Femur (tissue), 1 donor: ENCODE measurements around the gene TBC1D22B.
"Not testable (repeated sequence)": the region's sequence is repeated elsewhere in the genome, so short reads cannot be mapped to it uniquely, and the experiment has no call there.

ENCODE experiments used
- DNase-seq: peaks from one replicate; pipeline ENCODE4 v3.0.0-alpha.2; 2017

Gene TBC1D22B

DNA sequence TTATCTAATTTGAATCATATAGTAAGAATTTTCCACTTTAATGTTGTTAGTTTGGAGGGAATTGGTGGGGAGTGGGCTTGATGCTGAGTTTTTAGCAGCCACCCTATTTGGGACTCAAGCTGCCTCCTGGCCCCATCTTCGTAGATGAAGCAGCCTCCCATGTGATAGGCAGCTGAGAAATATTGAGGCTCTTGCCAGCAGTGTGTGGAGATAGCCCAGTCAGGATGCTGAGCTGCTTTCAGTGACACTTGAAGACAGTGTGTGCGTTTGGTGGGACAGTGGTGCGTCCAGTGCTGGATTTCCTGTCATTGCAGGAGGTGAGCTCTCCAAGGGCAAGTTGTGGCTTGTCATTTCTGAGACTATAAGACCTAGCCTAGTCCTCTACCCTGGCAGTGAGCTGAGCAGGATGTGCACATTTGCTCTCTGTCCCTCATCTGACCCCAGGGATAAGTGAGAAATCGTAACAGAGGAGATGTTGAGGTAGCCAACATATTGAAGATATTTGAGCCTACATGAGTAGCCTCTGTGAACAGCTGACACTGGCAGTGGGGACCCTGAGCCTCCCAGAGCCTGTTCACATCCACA is 48.4 kb downstream of the TBC1D22B start:
- DNase-seq = no peak

DNA sequence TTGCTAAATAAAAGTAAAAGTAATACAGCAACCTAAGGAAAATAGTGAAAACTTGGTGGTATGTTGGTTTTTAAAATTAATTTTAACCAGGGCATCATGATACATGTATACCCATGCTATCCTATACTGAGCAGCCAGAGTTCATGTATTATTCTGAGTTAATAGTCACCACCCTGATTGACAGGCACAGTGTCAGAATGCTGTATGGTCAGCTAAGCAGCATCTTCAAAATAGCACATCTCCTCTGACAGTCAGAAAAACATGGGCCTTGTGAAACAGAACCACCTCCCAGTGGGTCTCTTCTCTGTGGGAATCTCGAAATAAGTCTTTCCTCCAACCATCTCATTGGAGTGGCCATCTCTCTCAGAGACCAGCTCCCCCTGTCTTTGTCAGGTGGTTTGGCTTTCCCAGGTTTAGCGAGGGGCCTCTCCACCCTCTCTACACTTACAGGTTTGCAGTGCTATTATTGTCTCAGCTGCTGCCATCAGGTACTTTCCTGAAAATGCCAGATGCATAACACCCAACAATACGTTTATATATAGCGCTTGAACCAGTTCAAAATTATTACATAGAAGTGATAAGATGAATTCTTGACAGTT is 49.2 kb downstream of the TBC1D22B start:
- no peak for DNase-seq

DNA sequence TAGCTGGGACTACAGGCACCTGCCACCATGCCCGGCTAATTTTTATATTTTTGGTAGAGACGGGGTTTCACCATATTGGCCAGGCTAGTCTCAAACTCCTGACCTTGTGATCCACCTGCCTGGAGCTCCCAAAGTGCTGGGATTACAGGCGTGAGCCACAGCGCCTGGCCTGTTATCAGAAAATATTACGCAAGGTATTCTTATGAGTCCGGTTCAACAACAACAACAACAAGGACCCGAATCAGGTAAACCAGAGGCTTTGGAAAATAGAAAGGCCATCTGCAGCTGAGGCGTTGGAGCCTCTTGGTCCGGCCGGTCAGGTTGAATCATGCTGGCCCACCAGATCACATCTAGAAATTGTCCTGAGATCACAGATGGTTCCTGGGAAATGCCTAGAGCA is 49.9 kb downstream of the TBC1D22B start:
- DNase-seq = not testable (repeated sequence)

DNA sequence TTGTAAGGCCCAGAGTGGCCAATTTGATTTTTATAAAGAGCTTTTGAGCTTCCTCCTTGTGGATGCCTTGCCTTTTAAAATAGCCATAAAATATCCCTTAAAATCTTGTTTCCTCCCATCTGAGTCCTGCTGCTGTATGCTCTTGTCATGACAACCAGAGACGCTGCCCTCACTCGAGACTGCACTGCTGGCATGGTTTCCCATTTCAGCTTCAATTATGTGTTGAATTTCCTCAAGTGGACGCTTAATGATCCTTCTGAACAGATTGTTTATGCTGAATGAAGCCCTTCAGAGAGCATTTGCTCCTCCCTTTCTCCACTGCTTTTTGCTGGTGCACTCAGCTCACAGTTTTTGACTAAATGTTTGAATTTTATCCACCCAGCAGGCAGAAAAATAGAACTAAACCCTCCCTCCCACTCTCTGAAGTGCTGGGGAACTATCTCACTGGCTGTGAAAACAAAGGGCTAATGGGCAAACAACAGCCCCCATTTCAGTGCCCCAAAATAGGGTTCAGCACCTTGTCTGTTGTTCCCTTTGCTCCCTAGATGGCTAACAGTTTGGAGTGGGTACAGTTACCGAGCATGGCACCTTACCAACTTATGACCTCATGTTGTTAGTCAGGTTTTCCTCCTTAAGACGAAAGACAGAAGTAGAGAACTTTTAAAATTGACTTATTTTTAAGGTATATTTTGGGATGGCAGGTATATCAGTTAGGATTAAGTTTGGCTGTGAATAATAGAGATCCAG is 50.7 kb downstream of the TBC1D22B start:
- peak; percentile 76 for DNase-seq

DNA sequence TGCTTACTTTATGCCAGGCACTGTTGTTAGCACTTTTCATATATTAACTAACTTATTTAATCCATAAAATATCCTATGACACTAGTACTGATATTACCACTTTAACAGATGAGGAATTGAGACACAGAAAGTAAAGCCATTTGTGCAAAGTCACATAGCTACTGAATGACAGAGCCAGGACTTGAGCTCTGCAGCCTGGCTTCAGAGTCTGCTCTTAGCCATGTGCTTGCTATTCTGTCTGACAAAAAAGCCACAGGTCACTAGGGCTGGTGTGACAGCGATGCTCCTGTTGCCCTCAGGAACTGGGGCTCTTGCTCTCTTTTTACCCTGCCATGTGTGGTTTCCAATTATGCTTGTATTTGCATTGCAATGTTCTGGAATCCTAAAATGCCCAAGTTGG is 51.5 kb downstream of the TBC1D22B start:
- DNase-seq = no peak

DNA sequence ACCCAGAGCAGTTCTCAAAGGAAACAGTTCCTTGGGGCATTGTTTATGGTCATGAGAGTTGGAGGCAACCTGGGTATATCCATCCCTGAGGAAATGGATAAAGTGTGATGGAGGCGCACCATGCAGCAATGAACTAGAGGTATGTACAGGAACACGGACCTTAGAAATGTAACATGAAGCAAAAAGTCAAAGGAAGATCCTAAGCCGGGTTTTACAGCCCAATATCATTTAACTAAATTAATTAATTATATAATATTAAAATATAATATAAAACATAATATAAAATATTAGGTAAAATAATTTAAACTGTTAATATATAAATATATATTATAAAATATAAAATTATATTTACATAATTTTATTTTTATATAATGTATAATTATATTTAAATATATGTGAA is 52.1 kb downstream of the TBC1D22B start:
- DNase-seq = no peak

DNA sequence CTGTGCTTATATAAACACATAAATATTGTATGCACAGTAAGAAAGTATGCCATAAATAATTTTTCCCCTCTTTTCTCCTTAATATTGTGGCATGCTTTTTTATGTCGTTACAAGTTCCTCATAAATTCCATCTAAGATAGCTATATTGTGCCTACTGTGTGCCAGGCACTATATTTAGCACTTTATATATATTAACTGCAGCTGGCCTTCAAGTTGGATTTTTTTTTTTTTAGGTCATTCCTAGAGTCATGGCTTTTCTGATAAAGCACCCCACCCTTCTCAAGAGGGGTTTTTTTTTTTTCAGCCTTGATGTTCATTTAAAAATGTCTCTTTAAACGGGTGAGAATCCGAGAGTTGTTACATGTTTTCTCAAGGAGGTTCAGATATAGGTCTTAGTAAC is 53.4 kb downstream of the TBC1D22B start:
- no peak for DNase-seq

DNA sequence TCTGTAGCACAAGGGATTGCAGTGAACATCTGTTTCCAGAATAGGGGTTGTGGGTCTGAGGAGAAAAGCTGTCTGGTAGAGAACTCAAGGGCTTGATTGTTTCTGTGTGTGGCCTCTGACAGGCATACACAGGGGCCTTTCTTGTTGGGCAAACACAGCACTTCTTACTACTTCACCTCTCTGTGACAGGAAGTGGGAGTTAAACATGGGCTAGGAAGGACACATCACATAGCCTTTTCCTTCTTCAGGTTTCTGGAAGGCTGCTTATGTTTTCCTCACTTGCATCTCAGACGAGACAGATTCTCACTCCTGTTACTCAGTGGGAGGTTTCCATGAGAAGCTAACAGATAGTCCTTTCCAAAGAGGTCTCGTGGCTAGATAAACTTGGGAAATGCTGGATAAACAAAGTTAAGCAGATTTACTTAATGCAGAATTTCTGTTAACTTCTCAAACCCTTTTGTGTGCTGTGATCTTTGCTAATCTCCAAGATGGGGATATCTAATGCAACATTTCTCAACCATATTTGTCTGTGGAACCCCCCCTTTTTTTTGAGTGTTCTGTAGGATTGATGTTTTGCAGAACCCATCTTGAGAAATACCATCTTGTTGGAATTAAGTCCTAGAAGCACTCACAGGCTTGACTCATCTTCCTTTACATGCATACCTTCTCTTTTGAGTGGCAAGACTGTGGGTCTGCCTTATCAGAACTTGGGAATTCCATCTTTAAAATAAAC is 54.3 kb downstream of the TBC1D22B start:
- DNase-seq = no peak

DNA sequence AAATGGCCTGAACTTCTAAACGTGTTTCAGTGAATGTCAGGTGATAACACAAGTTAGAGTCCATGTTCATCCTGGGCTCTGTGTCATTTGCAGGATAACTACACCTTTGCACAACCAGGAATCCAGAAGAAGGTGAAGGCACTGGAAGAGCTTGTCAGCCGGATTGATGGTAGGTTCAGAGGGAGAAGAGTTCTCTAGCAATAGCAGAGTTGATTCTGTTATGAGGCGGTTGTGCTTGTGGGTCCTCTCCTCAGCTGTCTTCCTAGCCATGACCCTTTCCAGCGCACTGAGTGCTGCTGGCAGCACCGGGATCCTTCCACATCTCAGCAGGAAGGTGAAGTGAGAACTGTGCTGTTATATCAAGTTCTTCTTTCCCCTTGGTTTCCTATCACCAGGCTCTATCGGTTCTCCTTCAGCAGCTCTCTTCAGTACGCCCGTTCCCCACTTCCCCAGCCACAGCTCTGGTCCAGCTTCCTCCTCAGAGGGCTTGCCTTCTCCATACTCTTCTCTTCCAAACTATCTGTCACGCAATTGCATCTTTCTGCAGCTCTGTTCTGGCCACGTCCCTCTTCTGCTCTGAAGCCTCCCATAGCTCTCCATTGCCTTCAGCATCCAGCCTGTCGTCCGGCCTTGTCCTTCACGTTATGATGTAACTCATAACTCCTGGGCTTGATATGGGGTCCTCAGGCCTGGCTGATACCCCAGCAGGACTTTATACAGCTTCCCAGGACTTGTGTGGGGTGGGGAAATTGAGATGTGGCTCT is 56.3 kb downstream of the TBC1D22B start:
- DNase-seq = no peak

GRCh38 chr6:37314487-37315156 is 57.0 kb downstream of the TBC1D22B start:
- peak; percentile 57 for DNase-seq

- DNase-seq = no peak
Measured at GRCh38 chr6:37315157-37315515, 57.6 kb downstream of the TBC1D22B start.

DNA sequence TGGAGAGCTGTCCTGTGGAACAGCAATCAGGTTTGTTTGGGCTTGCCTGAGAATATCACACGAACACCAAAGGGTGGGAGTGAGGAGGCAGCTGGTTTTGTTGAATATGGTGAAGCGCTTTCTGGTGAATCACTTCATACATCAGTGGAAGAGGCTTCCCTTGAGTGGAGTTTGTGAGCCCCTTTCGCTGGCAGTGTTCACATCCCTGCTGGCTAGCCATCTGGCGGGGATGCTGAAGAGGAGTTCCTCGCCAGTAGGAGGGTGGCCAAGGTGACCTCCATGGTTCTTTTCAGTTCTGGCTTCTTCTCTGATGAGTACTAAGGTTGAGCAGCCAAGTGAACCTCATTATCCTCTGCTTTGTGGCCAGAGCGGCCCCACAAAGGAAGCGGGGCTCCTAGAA is 58.5 kb downstream of the TBC1D22B start:
- no peak for DNase-seq

DNA sequence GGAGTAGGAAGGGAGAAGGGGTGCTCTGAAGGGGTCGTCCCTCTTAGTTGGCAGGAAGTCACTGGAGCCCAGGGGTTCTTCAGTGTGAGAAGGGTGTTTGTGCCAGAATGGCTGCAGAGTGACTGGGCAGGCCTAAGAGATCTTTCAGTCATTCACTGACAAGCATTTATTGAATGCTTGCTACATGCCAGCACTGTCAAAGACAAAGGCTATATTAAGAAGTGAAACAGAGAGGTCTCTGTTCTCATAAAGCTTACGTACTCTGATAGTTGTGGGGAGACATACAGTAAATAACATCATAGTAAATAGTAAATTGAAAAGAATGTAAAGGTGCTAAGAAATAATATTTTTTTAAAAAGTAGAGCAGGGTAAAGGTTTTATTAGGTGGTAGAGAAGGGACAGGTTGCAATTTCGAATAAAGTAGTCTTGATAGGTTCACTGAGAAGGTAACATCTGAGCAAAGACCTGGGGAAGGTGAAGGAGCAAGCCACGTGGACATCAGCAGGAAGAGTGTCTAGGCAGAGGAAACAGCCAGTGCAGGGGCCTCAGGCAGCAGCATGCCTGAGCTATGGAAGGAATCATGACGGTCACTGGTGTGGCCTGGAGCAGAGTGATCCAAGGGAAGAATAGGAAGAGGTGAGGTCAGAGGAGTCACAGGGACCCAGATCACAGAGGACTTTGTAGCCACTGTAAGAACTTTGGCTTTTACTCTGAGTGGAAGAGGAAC is 59.9 kb downstream of the TBC1D22B start:
- no peak for DNase-seq

DNA sequence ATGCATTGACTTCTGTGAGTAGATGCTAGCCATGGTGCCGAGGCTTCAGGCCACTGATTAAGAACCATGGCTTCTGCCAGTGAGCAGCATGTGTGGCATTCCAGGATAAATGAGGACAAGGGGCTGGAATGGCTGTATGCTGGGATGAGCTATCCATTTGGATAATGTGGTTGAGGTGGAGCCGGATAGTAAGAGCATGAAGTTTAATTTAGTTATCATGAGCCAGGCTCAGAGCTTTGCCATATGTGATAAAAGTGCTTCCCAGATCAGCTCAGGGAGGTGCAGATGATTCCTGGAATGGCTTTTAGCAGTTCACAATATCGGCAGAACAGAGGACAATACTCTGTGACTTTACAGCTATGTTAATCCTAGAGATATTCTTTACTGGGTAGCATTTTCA is 61.6 kb downstream of the TBC1D22B start:
- no peak for DNase-seq

GRCh38 chr6:37319856-37320480 is 62.4 kb downstream of the TBC1D22B start:
- no peak for DNase-seq

GRCh38 chr6:37320646-37321045 is 63.1 kb downstream of the TBC1D22B start:
- DNase-seq = no peak

DNA sequence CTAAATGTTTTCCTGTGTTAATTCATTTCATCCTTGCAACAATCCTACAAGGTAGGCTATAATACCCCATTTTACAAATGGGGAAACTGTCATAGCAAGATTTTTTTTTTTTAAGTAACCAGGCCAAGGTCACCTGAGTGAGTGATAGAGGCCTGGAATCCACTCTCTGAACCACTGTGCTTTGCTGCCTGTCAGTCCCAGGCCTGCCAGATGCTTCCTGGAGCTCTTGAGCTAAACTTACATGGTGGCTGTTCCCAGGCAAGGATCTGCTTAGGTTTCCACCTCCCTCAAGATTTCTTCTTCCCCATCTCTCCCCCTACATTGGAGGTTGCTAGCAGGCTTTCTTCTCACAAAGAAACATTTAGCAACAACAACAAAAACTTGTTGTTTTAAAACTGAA is 63.5 kb downstream of the TBC1D22B start:
- DNase-seq = no peak

GRCh38 chr6:37321516-37322415 is 64.2 kb downstream of the TBC1D22B start:
- DNase-seq = no peak

- no peak for DNase-seq
Measured at GRCh38 chr6:37323580-37323979, 66.0 kb downstream of the TBC1D22B start.
